Measurements from ENCODE around the gene SLC2A10.
A peak's percentile ranks its signal among the peaks of the same experiment; 100 is the strongest.
"Not testable (repeated sequence)": the region's sequence is repeated elsewhere in the genome, so short reads cannot be mapped to it uniquely, and the experiment has no call there.

The SLC2A10 gene

DNA sequence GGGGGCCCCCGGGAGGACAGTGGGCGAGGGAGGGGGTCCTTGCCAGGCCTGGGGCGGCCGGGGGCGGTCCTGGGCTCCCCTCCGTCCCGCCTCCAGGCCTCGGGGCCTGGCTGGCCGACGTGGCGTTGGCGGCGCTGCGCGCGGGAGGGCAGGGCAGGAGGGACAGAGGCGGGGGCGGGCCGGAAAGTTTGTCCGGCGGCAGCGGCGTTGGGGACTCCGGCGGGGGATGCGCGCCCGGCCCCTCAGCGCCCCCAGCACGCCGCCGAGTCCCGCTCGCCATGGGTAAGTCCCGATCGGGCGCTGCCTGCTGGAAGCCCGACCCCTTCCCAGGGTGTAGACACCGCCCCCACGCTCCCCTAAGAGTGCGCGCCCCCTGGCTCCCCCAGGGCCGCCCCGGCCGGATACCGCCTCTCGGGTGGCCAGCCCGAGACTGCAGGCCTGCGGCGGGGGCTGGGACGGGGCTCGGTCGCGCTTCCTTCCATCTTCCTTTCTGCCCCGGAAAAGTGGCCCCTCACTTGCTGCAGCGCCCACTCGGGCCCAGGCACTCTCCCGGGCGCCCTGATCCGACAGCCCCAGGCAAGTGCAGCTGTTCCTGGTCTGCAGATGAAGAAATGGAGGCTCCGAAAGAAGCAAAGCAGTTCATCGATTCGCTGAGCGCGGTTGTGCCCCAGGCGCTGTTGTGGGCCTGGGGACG lies at the start of gene SLC2A10:
TSS of gene SLC2A10 (plus strand) at position 191 of the 694 bp plus-strand sequence. CDS start at position 279, 88 bp downstream.
- no peak for DNase-seq

DNA sequence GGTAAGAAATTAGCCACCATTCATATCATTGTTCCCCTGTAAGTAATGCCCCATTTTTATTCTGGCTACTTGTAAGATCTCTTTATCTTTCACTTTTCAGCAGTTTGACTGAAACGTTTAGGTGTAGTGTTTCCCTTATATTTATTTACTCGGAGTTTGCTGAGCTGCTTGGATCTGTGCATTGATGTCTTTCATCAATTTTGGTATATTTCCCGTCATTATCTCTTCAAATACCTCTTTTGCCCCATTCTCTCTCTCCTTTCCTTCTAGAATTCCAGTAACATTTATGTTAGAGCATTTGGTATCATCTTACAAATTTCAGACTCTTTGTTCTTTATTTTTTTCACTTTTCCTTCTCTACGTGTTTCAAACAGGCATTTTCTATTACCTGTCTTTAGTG lies 49.0 kb upstream of the SLC2A10 start:
- DNase-seq, result no peak

DNA sequence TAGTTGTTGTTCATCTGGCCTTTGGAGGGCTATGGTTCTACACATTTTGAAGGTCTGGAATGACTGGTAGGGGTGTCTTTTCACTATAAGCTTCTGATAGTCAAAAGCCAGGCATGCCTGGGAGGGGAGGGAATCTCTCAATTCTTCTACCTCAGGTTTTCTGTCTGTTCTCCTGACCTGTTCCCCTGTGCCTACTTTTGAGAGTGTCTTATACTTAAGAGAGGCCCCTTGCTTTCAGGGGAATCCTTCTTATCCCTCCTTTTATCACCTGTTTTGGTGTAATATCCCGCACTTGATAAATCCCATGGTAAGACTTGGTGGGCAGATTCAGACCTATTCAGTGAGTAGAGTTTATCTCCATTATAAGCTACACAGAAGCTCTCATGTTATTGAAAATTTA lies 47.8 kb upstream of the SLC2A10 start:
- DNase-seq, result no peak

DNA sequence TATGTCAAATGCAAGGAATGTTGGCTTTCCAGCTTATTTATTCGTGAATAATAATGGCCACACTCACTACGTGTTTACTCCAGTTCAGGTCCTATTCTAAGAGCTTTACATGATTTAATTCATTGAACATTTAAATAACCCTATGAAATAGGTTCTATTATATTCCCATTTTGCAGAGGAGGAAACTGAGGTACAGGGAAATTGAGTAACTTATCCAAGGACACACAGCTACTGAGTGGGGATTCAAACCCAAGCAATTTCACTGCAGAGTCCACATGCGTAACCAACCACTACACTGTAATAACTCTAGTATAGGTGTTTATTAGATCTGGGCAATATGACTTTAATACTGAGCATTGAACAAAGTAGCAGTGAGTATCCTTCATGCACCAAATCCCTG lies 45.9 kb upstream of the SLC2A10 start:
- no peak for DNase-seq

DNA sequence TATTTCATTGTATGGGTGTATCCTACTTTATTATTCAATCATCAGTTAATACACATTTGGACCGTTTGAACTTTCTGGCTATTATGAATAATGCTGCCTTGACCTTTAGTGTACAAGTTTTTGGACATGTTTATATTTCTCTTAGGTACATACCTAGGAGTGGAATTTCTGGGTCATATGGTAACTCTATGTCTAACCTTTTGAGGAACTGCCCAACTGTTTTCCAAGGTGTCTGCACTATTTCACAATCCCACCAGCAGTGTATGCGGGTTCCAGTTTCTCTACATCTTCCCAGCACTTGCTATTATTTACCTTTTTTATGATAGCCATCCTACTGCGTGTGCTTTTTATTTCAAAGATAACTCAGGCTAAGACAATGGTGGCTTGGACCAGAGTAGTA lies 43.8 kb upstream of the SLC2A10 start:
- no peak for DNase-seq

DNA sequence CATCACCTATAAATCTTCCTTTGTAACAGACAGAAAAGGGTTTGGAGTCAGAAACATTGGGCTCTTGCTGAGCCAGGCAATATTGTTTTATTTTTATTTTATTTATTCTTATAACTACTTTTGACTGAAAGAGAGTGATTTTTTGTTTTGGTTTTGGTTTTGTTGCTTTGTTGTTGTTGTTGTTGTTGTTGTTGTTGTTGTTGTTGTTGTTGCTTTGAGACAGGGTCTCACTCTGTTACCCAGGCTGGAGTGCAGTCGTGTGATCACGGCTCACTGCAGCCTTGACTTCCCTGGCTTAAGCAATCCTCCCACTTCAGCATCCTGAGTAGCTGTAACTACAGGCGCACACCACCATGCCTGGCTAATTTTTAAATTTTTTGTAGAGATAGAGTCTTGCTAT lies 43.1 kb upstream of the SLC2A10 start:
- DNase-seq, result no peak

DNA sequence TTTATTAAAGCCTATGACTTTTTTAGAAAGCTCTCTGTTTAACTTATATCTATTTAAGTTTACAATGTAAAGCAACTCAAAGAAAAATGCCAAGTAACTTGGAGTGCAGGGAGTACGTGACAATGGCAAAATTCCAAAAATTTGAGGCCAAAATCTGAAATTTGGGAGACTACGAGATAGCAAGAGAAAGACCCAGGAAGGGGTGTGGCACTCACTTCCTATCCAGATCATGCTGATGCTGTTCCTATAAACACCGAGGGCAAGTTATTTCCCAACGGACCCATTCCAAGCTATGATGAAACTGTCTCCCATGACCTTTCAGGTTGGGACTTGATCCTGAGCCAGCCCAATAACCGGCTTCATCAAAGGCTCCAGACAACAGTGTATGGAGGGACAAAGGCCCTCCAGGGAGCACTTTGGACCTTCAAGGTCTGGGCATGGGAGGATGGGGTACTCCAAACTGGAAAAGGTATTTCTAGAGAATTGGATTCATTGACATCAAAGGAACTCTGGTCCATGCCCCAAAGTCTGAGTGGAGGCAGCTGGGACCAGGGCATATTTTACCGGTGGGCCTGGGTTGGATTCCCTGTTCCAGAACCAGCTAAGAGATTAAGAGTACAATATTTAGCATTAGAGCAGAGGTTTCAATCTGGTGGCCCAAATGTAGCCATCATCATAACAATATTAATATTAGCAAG lies 42.5 kb upstream of the SLC2A10 start:
- DNase-seq, result no peak

DNA sequence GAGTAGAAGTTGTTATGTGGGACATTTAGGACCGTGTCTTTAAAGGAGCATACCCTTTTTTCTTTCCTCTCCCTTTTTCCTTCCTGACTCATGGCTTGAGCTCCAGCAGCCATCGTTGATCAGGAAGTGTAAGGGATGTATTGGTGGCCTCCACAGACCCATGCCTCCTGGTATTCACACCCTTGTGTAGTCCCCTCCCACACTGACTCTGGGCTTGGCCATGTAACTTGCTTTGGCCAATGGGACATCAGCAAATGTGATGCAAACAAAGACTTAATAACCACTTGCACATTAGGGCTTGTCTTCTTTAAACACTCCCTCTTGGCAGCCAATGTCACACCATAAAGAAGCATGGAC lies 39.2 kb upstream of the SLC2A10 start:
- DNase-seq, result no peak

DNA sequence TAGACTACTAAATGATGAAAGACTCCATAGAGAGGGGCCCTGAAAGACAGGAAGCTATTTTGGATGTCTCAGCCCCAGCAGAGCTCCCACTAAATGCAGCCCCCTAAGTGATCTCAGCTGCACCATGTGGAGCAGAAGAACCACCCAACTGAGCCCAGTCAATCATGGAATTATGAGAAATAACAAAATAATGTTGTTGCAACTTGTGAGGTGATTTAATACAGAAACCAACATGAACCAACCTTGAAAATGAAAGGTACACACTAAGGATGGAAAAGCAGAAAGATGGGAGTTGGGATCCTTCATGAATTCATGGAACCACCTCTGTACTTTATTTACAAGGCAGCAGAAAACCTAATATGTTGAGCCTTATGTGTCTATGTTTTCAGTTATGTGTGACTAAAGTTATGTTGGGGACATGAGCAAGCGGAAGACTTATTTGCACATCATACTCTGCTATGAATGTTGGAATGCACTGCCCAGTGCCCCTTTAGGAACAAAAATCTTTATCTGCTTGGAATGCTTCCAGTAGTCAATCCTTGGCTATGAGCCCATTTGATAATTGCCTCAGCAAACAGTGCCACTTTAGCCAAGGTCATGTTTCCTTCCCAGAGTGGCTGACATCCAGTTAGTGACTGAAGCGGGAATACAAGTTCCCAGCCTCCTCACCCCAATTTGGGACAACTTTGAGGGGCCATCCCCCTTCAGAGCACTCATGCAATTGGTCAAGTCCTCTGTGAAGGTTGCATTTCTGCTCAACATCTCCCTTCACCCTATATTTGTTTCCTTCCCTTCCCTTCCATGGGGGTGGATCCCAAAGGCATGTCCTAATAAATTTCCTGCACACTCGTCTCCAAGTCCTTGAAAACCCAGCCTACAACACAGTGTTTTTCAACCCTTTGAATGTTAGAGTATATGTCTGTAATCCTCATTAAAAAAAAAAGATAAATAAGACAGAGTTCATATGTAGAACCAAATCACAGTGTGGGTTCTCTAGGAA lies 38.6 kb upstream of the SLC2A10 start:
- no peak for DNase-seq

DNA sequence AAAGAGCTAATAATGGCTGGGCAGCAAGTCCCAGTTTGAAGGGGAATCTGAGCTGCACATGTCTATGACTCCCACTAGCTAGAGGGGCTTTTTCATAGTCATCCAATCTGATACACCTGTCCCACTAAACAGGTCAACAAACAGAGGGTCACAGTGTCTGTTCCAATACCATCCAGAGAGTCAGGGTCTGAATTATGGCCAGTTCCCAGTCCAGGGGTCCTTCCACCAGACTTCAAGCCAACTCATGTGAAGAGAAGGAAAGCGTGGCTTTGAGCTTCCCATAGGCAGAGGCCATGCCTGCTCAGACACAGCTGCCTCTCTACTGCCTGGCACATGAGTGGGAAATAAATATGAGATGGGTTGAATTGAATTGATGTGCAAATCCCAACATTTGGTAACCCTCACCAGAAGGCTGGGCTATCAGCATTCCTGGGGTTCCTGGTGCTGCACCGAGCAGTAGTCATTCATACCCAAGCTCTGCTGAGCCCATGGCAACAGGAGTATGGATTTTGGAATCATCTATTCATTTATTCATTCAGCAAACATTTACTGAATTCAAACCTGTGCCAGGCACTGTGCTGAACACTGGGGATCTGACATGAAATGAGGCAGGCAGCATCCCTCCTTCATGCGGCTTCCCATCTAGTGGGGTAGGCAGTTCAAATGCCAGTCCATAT lies 37.4 kb upstream of the SLC2A10 start:
- DNase-seq, result no peak

DNA sequence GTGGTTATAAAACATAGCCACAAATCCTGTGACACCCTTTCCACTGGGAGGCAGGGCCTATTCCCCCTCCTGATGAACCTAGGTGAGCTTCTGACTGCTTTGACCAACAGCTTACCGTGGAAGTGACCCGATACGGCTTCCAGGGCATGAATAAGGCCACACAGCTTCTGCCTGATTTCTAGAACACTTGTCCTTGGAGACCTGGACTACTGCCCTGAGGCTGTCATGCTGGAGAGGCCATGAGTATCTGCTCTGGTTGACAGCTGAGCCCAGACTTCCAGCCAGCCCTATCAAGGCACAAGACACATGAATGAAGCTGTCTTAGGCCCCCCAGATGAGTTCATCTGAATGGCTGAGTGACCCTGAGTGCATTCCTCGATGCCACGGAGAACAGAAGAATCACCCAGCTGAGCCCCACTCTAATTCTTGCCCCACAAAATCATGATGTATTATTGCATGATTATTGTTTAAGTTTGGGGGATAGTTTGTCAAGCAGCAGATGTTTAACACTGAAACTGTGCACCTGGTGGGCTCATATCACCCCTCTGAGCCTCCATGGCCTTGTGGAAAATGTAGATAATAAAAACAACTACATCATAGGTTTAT lies 36.8 kb upstream of the SLC2A10 start:
- no peak for DNase-seq

DNA sequence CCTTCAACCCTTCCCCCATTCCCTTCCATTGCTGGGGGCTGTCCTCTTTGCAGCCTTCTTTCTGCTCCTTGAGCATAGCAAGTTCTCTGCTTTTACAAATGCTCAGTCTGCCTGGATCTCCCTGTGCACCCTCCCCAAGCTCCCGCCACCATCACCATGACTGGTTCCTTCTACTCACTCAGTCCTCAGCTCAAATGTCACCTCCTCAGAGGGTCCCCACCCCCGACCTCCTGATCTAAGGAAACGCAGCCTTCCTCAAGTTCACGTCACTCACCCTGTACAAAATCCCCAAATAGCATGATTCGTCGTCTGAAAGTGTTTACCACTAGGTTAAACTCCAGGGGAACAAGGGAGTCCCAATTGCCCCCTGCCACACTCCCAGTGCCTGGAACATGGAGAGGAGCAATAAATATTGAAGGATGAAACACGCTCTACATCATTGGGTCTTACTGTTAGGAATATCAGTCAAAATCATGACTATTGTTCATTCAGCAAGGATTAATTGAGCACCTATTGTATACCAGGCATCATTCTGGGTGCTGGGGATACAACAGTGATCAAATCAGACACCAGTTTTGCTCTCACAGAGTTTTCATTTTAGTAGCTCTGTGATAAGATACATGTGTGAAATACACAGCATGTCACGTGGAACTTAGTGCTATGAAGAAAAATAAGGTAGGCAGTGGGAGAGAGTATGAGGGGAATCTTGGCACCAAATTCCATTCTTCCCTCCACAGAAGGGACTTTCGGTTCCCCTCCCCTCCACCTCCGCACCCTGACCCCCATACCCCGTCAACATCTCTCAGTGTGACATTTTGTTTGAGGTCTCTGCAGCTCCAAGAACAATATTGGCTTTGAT lies 35.8 kb upstream of the SLC2A10 start:
- DNase-seq, result no peak

DNA sequence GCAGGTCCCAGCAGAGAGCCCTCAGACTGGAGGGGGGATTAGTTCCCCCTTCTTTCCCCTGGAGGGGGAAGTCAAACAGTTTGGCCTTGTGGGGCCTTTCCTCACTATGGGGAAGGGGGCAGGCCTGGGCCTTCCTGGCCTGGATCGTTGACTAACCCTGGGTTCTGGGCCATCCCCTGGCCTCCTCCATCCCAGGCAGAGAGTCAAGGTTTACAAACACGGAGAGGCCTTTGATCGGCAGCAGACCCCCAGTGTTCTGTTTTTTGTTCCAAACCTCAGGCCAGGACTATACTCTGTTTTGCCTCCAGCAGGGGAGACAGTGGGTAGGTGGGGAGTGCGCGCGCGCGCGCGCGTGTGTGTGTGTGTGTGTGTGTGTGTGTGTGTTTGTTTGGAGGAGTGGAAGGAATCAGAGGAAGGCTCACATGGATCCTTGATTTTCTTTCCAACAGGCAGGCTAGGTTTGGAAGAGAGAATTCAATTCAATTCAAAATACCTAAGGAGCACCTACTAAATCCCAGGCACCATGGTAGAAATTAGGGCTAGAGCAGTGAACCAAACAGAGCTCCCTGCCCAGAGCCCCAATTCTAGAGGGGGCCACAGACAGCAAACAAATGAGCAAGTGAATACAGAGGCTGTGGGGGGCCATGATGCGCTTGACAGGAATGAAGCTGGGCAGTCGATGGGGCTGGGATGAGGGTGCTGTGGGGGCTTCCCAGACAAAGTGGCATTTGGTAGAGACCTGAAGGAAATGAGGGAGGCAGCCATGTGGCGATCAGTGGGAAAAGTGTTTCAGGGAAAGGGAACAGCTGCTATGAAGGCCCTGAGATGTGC lies 35.0 kb upstream of the SLC2A10 start:
- no peak for DNase-seq

DNA sequence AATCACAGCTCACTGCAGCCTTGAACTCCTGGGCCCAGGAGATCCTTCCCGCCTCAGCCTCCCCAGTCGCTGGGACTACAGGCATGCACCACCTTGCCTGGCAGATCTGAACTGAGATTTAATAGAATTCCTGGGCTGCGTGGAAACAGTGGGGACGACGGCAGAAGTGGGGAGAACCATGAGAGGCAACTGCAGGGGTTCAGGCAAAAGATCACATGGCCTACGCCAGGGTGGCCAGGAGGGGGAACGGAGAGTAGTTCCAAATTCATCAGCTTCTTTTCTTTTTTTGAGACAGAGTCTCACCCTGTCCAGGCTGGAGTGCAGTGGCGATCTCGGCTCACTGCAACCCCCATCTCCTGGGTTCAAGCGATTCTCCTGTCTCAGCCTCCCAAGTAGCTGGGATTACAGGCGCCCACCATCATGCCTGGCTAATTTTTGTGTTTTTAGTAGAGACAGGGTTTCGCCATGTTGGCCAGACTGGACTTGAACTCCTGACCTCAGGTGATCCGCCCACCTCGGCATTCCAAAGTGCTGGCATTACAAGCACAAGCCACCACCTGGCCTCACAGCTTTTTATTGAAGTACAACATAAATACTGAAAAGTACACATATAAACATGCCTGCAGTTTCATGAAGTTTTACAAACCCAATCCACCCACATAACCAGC lies 32.7 kb upstream of the SLC2A10 start:
- DNase-seq, result not testable (repeated sequence)

DNA sequence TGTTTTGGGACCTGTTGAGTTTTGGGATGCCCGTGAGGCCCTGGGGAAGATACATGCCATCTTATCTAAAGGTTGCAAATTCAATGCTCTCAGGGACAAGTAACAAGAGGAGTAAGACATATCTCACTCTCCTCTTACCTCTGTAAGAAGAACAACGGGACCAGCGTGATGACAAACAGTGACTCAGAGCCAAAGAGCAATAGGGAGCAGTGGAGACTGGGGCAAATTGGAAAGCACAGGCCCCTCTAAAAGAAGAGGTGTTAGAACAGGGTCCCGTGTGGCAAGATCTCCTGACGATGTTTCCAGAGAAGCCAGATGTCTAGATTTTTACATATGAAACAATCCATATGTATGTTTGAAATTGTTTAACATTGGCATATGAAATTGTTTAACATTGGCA lies 31.8 kb upstream of the SLC2A10 start:
- DNase-seq, result no peak

DNA sequence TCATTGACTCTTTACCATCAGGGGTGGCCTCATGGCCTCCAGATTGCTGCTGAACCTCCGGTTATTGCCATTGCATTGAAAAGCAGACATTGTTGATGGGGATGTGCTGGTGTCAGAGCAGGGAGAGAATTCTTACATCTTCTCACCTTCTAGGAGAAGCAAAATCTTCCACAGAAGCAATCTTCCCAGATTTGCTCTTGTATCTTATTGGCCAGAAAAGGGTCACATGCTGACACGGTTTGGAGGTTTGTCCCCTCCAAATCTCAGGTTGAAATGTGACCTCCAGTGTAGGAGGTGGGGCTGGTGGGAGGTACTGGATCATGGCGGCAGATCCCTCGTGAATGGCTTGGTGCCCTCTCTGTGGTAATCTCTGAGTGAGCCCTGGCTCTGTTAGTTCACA lies 30.9 kb upstream of the SLC2A10 start:
- DNase-seq, result no peak

DNA sequence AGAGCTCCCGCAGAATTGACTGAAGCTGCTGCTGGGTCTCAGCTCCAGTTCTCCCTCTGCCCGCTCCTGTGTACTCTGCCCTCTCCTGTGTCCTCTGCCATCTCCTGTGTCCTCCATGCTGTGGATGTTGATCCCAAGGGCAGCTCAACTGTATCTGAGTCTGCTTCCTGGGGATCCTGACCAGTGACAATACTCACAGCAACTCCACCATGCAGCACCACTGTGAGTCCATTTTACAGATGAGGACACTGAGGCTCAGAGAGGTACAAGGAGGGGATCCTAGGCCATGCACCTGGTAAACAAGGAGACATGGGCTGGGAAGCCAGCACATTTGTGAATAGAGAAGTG lies 28.8 kb upstream of the SLC2A10 start:
- DNase-seq, result no peak

DNA sequence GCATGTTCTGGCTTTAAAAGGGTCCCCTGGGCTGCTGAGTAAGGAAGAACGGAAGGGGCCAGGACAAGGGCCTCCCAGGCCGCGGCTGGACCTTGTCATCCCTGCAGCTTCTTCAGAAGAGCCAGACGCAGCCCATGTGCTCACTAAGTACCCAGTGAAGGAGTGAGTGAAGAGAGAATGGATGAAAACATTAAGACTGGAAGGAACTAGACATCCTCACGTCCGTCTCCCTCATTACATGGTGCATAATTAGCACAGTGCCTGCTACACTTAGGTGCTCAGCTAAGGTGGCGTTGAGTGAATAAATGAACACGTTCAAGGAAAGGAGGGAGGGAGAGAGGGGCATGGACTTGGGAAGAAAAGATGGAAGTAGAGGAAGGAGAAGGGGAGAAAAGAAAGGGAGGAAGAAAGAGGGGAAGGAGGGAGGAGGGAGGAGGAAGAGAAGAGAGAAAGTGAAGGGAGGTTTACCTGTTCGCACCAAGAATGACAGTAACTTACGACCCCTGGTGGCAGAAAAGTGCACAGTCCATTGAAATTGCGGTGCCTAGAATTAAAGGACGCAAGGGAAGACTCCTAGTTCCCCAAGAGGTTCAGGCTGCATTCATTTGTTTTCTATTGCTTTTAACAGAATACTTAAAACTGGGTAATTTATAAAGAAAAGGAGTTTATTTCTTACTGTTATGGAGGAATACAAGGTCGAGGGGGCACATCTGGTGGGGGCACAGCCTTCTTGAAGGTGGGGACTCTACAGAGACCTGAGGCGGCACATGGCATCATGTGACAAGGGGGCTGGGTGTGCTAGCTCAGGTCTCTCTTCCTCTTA lies 28.2 kb upstream of the SLC2A10 start:
- peak; percentile 59 for DNase-seq

All from activated CD4-positive, CD25-positive, alpha-beta regulatory T cell treated with anti-CD3 and anti-CD28 coated beads, Interleukin-2, amount 50 U/mL, for 72 hours (primary cell).